ENCODE results near the gene PTTG1.

Gene PTTG1

DNA sequence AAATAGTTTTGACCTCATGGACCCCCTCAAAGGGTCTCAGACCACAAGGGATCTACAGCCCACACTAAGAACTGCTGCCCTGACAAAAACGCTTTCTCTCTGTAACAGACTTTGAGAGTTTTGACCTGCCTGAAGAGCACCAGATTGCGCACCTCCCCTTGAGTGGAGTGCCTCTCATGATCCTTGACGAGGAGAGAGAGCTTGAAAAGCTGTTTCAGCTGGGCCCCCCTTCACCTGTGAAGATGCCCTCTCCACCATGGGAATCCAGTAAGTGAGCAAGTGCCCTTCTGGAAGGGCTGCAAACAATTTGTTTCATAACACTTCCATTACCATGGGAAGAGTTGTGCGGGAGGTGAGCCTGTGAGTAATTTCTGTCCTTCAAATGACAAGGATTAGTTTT lies 6.0 kb downstream of the PTTG1 start:
- DNase-seq: no peak

DNA sequence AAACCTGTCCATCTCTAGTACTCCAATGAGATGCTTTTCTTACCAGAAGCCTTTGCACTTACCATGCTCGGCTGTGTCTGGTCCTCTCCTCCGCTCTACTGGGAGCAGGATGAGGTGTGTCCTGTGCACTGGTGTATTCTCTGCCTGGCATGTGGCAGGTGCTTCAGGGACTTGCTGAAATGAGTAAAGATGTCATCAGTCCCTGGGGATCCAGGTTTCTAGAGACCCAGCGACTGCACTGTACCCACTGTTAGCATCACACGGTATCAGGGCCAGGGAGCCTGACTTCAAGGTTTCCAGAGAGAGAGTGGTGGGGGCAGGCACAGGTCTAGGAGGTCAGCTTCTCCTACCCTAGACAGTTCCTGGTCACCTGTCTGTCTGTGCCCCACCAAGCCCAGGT lies 10.5 kb downstream of the PTTG1 start:
- no peak for DNase-seq

DNA sequence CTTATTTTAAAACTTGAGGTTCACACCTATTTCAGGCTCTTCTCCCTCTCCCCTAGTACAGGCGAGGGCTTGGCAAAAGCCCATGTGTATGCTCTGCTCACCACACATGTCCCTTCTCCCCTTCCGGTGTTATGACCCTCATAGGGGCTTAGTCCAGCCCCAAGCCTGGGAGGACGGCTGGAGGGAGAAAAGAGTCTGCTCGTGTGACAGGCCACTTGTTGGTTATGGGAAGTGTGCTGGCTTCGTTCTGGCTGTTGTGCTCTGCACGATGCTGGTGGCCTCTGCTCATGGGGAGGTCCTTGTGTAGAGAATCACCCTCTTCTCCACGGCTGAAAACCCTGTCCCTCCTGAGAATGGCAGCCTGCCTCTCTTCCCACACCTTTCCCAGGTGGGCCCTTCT lies 11.1 kb downstream of the PTTG1 start:
- no peak for DNase-seq

DNA sequence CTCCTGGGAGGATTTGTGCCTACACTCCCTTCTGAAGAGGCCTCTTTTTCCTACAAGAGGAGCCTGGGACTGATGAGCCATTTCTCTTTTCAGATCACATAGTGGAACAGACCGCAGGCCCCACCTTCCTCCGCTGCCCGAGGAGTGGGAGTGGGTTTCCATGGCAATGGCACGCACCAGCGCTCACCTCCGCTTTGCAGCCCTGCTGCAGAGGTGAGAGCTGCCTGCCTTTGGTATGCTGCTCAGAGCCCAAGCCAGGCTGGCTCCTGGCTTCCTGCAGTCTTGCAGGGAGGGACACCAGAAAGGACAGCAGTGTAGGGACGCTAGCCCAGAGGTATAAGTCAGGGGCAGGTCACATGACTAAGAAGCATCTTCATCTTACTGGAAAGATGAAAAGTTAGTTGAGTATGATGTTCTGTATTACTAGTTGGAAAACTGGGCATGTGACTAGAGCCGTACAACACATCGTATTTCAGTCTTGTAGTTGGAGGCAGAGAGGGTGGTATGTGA lies 12.4 kb downstream of the PTTG1 start:
- no peak for DNase-seq

DNA sequence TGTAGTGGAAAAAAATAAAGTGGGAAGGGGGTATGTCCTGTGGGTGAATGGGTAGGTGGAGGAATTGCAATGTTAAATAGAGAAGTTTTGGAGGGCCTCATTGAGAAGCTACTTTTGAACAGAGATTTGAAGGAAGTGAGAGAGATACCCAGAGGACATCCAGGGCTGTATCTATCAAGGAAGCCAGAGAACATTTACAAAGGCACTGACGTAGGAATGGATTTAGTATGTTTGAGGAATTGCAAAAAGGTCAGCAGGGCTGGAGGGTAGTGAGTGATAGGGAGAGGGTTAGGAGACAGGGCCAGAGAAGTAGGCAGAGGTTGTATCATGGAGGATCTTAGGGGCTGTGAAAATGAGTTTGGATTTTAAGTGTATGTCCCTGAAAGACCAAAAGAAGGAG lies 13.9 kb downstream of the PTTG1 start:
- peak; percentile 57 for DNase-seq

DNA sequence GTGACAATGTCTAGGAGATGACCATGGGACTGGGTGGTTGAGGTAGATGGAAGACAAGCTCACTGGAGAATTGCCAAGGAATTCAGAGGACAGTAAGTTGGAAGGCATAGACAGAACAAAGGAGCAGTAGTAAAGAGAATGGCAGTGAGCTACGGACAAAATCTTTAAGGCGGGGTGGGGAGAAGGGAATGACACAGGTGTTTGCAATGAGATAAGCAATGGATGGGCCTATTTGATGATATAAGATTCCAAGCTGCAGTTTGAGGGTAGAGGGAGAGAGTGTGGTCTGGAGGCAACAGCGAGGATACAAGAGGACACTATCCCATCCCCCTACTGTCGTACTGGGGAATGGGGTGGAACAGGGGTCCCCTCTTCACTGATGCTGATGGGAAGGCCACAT lies 14.4 kb downstream of the PTTG1 start:
- DNase-seq: no peak

DNA sequence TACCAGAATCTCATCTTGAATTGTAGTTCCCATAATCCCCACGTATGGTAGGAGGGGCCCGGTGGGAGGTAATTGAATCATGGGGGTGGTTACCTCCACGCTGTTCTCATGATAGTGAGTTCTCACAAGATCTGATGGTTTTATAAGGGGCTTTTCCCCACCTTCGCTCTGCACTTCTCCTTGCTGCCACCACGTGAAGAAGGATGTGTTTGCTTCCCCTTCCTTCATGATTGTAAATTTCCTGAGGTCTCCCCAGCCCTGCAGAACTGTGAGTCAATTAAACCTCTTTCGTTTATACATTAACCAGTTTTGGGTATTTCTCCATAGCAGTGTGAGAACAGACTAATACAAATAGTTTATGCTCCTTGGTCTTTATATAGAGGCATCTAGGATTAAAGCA lies 15.0 kb downstream of the PTTG1 start:
- DNase-seq: peak; percentile 69

DNA sequence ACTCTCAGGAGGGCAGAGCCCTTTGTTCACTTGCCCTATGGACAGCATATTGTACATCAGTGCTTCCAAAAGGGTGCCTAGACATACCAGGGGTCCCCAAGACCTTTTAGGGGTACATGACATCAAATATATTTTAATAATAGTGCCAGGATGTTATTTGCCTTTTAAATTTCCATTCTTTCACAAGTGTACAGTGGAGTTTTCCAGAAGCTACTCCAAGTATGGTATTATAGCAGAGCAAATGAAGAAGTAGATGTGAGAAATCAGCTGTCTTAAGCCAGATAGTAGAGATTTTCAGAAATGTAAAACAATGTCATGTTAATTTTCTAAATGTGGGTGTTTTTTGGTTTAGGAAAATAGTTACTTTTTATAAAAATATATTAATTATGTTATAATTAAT lies 15.6 kb downstream of the PTTG1 start:
- peak; percentile 40 for DNase-seq

DNA sequence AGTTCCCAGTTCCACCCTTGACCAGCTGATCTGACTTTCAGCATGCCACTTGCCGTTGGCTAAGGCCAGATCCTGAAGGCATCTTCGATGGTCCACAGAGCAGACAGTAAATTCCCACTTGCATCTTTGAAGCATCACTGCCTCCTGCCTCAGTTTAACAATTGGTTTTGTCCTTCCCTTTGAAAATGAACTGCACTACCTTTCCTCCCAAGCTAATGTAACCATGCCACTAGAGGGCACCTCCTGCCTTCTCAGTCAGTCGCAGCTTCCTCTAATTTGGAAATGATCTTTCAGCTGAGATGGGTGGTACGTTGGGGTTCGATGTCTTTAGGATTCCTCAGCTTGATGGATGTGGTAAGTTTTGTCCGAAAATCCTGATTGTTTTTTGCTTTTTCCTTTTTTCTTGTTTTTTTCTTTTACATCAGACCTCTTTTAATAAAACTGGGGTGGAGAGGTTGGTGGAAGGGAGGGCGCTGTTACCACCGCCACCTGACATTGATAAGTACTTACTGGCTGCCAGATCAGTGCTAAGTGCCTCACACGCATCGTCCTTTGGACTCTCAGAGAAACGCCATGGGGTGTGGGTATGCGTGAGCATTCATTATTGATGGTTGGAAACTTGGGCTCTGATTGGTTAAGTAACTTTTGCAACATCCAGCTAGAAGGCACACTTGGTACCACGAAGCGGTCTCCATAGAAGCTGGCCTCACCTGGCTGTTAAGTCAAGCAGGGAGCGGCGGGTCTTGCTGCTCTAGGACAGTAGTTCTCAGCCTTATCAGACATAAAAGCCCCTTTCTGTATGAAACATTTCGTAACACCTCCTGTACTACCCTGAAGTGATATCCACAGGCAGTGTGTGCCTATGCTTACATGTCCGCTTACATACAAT lies 16.9 kb downstream of the PTTG1 start:
- peak; percentile 77 for DNase-seq

DNA sequence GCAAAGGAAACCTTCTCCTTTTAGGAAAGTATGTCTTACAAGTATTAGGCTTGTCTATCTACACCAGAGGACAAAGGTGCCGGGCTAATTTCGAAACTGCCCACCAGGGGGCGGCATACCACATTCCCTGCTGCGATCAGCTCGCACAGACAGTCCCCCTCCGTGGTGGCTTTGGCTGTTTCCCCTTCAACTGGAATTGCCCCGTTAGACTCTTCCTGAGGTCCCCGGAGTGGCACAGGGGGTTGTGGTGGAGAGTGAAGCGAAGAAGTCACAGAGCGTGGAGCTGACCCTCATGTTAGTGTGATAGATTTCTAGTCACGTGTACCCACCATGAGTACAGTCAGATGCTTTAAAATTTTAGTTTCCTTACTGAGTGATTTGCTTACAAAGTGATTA lies 17.5 kb downstream of the PTTG1 start:
- peak; percentile 88 for DNase-seq

DNA sequence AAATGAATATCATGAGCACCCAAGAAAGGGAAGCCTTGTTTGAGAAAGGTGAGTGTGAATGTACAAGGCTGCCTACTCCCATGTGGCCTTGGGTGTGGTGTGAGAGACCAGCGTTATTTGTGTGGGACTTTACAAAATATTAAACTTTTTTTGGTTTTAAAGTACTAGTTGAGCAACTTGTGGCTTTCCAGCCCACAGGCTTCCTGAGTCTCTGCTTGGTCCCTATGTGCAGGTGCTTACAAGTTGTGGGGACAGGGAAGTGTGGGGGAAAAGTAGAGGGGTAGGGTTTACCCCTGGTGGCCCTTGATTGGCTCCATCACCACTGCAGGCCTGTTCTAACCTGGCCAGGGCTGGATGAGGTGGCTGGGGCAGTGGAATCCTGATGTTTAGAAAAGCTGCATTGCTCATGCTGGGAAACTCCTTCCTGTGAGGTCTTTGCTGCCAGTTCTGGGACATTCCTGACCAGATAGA lies 19.7 kb downstream of the PTTG1 start:
- peak; percentile 50 for DNase-seq

DNA sequence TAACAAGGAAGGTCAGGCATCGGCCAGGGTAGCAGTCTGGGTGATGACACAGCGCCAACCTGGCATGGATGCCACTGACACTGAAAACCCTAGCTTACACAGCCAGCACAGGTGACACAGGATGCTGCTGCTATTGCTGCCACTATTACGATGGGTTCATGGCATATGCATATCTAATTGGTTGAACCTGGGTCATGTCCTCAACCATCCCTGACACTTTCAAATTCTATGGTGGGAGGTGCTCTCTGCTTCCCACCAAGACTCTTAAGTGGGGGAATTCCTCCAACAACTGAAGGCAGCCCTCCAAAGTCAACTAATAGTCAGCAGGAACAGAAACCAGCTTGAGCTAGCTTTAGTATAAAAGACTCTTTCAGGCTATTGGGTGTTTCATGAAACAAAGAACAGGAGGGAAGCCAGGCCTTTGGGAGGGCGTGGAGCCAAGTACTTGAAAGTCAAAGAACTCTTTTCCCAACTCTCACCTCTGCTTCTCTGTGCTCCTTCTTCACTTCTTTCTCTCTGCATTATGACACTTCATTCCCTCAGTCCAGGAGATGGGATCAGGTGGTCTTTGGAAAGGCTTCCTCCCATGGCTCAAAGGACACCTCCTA lies 21.3 kb downstream of the PTTG1 start:
- DNase-seq: peak; percentile 48

DNA sequence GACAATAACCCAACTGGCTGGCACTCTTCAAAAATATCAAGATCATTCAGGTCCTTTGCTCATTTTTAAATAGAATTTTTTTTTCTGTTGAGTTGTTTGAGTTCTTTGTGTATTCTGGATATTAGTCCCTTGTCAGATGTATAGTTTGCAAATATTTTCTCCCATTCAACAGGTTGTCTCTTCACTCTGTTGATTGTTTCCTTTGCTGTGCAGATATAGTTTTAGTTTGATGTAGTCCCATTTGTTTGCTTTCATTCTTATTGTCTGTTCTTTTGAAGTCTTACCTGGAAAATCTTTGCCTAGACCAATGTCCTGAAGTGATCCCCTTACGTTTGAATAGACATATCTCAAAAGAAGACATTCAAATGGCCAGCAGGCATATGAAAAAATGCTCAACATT lies 22.8 kb downstream of the PTTG1 start:
- DNase-seq: no peak

DNA sequence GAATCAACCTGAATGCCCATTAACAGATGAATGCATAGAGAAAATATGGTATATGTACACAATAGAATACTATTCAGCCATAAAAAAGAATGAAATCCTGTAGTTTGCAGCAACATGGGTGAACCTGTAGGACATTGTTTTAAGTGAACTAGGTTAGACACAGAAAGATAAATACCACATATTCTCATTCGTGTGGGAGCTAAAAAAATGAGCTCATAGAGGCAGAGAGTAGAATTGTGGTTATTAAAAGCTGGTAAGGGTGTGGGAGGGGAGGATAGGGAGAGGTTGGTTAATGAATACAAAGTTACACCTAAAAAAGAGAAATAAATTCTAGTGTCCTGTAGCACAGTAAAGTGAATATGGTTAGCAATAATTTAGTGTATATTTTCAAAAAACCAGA lies 23.5 kb downstream of the PTTG1 start:
- no peak for DNase-seq

DNA sequence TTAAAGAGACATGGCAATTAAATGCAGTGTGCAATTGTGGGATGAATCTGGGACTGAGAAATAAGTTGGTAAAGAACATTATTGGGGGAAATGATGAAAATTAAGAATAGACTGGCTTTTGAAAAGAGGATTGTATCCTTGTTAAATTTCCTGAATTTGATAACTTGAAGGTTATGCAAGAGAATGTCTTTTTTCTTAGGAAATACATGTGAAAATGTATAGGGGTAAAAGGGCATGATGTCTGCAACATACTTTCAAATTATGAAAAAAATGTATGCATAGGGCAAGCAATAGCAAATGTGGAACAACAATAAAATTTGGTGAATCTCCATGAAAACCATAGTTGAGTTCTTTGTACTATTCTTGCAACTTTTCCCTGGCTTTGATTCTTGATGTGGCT lies 24.1 kb downstream of the PTTG1 start:
- no peak for DNase-seq

DNA sequence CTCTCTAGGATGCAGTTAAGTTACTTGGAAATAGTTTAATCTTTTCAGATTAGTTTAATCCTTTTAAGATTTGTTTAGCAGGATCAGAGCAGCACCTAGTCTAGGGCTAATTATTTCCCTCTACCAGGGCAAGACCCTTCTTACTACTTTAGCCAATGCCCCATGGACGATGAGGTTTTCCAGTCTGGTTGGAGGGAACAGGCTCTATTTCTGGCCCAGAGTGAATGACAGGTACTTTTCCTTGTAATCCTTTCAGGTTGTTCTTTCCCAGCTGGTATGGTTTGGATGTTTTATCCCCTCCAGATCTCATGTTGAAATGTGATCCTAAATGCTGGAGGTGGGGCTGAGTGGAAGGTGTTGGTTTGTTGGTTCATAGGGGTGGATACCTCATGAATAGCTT lies 27.2 kb downstream of the PTTG1 start:
- no peak for DNase-seq

DNA sequence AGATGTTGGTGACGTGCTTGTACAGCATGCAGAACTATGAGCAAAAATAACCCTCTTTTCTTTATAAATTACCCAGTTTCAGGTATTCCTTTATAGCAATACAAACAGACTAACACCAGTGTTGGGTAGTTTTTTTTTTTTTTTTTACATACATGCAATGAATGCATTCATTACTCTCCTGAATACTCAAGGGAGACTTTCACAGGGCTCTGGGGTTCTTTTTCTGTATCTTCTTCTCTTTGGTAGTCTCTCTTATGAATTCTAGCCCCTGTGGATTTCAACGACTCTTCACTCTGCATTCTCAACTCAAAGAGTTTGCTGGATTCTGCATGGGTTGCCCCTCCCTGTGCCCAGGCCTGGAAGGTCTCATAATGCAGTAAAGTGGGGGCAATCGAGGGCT lies 27.8 kb downstream of the PTTG1 start:
- no peak for DNase-seq

DNA sequence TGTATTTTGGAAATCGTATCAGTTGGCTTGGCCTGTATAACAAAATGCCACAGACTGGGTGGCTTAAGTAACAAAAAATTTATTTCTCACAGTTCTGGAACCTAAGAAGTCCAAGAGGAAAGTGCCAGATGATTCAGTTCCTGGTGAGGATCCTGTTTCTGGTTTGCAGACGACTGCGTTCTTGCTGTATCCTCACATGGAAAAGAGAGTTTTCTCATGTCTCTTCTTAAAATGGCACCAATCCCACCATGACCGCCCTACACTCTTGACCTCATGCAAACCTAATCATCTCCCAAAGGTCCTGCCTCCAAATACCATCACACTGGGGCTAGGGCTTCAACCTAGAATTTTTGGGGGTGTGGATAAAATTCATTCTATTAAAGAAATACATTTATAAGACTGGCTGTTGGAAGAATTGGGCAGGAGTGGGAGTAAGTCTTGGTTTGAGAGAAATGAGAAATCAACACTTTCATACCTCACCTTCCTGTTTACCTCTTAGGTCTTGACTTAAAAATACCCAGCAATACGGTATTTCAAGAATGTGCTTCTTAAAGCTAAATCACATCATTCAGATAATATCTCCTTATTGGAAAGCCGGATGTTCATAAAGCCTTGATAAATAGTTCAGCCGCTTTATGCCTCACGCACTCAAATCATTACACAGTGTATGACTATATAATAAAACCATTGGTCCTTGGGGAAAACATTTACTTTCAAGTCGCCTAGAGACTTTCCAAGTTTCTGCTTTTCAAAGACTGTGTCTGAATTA lies 28.7 kb downstream of the PTTG1 start:
- DNase-seq: no peak

DNA sequence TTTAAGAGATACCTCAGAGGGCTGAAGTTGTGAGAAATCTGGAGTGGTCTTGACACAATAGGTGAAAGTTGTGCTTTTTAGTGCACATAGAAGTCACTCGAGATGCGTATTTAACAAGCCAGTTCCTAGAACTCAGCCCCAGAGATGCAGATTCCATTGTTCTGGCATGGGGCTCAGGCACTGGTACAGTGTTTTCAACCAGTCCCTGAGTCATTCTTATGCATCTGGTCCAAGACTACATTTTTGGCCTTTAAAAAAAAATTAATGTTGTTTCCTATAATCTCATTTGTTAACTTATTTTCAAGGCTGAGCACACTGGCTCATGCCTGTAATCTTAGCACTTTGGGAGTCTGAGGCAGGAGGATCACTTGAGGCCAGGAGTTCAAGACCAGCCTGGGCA lies 29.6 kb downstream of the PTTG1 start:
- DNase-seq: no peak

DNA sequence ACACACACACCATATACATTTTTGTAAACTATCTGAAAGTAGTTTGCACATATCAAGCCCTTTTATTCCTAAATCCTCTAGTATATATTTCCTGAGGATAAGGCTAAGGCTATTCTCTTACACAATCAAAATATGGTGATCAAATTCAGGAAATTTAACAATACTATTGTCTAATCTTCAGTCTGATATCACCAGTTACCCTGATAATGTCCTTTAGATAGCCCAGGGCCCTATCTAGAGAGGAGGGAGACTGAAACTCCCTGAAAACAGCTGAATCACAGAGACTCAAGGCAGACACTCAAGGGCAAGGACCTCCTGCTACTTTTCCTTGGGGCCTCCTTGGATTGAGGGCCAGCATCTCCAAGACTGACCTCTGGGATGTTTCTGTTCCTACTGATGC lies 30.4 kb downstream of the PTTG1 start:
- DNase-seq: peak; percentile 46

DNA sequence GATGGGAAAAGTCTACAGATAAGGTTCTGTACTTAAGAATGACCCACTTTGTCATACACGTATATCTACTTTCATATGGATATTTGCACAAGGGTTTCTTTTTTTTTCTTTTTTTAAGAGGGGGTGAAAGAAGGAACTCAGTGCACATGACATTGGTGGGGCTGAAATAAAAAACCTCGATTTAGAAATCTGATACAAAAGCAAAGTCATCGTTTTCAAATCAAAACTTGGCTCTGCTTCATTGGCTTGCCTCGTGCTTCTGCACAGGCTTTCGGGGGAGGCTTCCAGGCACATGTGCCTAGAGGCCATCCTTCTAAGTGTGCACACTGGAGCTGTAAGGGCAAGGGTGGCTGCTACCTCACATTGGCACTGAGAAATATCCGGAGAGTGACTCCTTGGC lies 31.1 kb downstream of the PTTG1 start:
- DNase-seq: peak; percentile 71

DNA sequence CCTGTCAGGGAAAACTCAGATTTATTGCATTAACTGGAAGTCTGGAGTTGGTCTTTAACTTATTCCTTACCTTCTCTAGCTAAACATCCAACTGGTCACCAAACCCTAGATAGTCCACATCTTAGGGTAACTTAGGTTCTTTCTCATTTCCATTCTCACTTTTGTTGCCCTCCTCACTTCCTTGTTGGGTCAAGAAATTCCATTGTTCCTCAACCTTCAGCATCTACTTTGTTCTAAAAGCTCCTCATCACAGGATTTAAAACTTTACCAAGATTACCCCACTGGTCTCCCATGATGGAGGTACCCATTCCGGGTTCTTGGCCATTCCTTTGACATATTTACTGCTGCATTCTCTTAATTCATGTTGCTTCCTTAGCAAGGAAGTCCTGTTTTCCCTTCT lies 32.1 kb downstream of the PTTG1 start:
- no peak for DNase-seq

DNA sequence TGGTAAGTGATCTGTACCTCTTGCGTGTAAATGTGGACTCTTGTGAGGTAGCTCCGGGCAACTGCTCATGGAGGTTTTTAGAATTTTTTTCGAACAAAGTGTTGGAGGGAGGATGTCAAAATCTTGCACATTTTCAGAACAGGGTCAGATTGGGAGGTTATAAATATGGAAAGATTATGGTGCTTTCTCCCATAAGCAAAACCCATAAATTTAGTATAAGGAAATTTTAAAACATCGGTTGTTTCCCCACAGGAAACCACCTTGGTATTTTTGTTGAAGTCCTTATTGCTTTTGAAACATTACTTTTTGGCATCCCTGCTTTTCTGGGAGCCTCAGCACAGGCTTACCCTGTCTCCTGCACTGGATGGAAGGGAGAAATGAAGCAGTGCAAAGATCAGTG lies 33.9 kb downstream of the PTTG1 start:
- DNase-seq: no peak

All from suppressor macrophage treated with lipopolysaccharide for 4 hours (primary cell).